Breast epithelium (tissue), 3 donors: ENCODE measurements around the gene LOX.

Source experiments
- CTCF ChIP-seq, 3 donors: fragments of 450-650 bp; IDR thresholded peaks; one replicate each; pipeline ENCODE4 v1.5.1; 2016 to 2017; ENCODE audit warnings: antibody characterized with exemption in 3 of 3, mild to moderate bottlenecking in 3 of 3, moderate library complexity in 3 of 3
- POLR2AphosphoS5 ChIP-seq, 3 donors: sonication (generic); formaldehyde crosslinking; IDR thresholded peaks; one replicate each; pipeline ENCODE4 v1.6.1; 2017; ENCODE audit warnings: antibody characterized with exemption in 3 of 3

GRCh38 chr5:122077366-122078115, 518 bp downstream of the LOX start:
- no peak for TF ChIP-seq CTCF (IDR thresholded peaks at IDR 0.05)
- TF ChIP-seq POLR2AphosphoS5 (IDR thresholded peaks at IDR 0.05) = no peak
